ENCODE measurements around the gene CACNA2D3. TPM values are rescaled to one million over a fixed set of nuclear protein-coding genes. Genes with fewer than 3 reads are reported as not detected.

The CACNA2D3 gene
- total RNA-seq, 1 donor from 2014 or later, result 2.5 TPM

DNA sequence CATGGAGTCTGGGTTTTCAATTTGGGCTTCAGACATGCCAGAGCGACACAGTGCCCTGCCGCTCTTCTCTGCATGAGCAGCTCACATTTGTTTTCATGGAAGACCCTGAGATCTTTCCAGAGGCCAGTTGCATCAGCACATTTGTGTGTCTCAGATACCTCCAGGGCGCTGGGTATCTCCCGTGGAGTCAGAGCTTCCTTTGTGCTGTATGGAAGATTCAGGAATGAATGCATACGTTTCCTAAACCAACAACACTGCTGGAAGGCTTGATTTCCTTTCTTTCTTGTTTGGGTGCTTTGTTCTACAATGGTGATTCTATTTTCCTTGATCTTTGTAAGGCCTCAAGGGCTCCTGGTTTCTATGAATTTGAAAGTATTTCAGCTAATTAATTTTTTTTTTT, 106.5 kb downstream of the CACNA2D3 start:
- no peaks in the 10 kb centered on the region for H3K36me3 Mint-ChIP-seq
- no peaks in the 10 kb centered on the region for H3K9me3 Mint-ChIP-seq
- no peak overlapping the region for H3K4me3 Mint-ChIP-seq
- peaks cover 15% of the 10 kb centered on the region for H3K27me3 Mint-ChIP-seq
- no peak overlapping the region for H3K27ac Mint-ChIP-seq
- no peaks in the 10 kb centered on the region for H3K4me1 Mint-ChIP-seq (ENCODE audit: unreplicated experiment)
- DNase-seq (ENCODE audit: extremely low spot score, unreplicated experiment), result no peak
- TF ChIP-seq, protein P1, sequence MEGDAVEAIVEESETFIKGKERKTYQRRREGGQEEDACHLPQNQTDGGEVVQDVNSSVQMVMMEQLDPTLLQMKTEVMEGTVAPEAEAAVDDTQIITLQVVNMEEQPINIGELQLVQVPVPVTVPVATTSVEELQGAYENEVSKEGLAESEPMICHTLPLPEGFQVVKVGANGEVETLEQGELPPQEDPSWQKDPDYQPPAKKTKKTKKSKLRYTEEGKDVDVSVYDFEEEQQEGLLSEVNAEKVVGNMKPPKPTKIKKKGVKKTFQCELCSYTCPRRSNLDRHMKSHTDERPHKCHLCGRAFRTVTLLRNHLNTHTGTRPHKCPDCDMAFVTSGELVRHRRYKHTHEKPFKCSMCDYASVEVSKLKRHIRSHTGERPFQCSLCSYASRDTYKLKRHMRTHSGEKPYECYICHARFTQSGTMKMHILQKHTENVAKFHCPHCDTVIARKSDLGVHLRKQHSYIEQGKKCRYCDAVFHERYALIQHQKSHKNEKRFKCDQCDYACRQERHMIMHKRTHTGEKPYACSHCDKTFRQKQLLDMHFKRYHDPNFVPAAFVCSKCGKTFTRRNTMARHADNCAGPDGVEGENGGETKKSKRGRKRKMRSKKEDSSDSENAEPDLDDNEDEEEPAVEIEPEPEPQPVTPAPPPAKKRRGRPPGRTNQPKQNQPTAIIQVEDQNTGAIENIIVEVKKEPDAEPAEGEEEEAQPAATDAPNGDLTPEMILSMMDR (conservative IDR thresholded peaks at IDR 0.05), result no peak

DNA sequence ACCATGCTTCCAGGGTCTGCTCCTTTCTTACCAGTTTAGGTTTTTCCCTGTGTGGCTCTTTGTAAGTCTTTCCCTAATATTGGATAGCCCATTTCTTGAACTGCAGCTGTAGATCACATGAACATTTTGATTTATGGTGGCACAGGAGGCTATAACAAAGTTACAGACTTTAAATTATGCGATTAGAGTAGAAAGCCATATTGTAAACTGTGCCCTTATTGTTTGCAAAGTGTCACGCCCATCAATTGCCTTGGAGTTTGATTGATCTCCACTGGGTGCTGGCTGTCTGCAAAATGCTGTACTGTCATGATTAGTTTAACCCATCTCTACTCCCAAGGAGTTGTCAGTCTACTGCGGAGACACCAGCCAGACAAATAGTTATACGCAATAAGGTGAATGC, 110.3 kb downstream of the CACNA2D3 start:
- no peak overlapping the region for H3K27ac Mint-ChIP-seq
- H3K4me3 Mint-ChIP-seq, result no peak overlapping the region
- H3K36me3 Mint-ChIP-seq, result no peaks in the 10 kb centered on the region
- H3K27me3 Mint-ChIP-seq, result peaks cover 25% of the 10 kb centered on the region
- H3K4me1 Mint-ChIP-seq (ENCODE audit: unreplicated experiment), result no peaks in the 10 kb centered on the region
- H3K9me3 Mint-ChIP-seq, result no peaks in the 10 kb centered on the region
- TF ChIP-seq, protein P1 (conservative IDR thresholded peaks at IDR 0.05), result no peak
- DNase-seq (ENCODE audit: extremely low spot score, unreplicated experiment), result no peak

DNA sequence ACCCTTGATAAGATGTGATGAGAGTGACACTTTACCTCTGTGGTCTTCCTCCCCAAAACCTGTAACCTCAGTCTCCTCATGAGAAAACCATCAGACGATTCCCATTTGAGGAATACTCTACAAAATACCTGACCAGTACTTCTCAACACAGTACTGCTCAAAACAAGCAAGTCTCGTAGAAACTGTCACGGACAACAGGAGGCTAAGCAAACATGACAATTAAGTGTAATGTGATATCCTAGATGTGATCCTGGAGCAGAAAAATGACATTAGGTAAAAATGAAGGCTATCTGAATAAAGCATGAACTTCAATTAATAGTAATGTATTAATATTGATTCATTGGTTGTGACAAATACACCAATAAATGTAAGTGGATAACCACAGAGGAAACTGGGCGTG, 113.6 kb downstream of the CACNA2D3 start:
- peaks cover 18% of the 10 kb centered on the region for H3K27me3 Mint-ChIP-seq
- TF ChIP-seq, protein P1 (conservative IDR thresholded peaks at IDR 0.05), result no peak
- DNase-seq (ENCODE audit: extremely low spot score, unreplicated experiment), result no peak
- H3K4me3 Mint-ChIP-seq, result no peak overlapping the region
- no peaks in the 10 kb centered on the region for H3K36me3 Mint-ChIP-seq
- H3K4me1 Mint-ChIP-seq (ENCODE audit: unreplicated experiment), result no peaks in the 10 kb centered on the region
- no peaks in the 10 kb centered on the region for H3K9me3 Mint-ChIP-seq
- no peak overlapping the region for H3K27ac Mint-ChIP-seq

DNA sequence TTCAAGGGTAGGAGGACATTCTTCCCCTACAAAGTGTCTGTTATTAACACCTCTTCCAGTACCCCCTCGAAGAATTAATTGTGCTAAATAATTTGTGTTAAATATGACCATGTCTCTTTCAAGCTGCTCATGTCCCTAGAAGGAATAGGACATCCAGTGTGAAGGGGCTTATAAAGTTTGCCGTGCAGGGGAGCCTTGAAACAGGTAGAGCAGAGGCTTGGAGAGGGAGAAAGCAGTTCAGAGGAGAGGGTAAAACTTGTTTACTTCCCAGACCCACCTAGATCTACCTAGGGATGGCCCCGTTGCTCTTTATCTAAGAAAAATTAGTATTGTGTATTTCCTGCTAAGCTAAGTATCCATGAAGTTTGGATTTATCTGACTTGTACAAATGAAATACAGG, 114.8 kb downstream of the CACNA2D3 start:
- H3K4me1 Mint-ChIP-seq (ENCODE audit: unreplicated experiment), result no peaks in the 10 kb centered on the region
- no peak overlapping the region for H3K4me3 Mint-ChIP-seq
- peaks cover 18% of the 10 kb centered on the region for H3K27me3 Mint-ChIP-seq
- no peak overlapping the region for H3K27ac Mint-ChIP-seq
- H3K9me3 Mint-ChIP-seq, result no peaks in the 10 kb centered on the region
- no peak for DNase-seq (ENCODE audit: extremely low spot score, unreplicated experiment)
- TF ChIP-seq, protein P1 (conservative IDR thresholded peaks at IDR 0.05), result no peak
- no peaks in the 10 kb centered on the region for H3K36me3 Mint-ChIP-seq

DNA sequence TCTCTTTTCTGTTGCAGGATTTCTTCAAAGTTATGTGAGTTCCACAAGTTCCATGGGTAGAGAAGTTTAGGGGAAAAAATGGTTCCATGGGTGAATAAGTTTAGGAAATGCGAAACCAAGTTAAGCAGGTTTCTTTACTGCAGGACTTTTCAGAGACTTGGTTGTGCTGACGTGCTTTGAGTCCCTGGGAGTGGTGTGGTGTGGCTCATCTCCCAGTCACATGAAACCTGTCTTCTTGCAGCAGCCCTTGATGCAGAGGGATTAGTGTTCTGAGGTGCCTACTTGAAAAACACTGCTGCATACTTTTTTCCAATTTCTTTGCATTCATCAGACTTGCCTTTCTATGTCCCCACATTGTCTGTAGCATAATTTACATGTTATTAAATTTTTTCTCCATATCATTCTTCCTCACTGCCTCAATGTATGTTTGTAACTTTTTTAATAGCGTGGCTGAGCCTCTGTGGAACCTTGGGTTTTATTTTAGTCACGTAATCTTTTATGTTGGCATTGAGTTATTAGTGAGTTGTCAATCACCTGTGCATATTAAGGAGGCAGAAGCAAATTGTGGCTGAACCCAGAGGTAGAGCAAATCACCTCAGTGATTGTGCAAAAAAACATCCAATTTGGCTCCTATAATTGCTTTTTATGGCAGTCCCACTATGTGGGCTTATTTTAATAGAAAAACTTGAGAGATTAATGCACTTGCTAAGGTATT, 115.6 kb downstream of the CACNA2D3 start:
- no peaks in the 10 kb centered on the region for H3K9me3 Mint-ChIP-seq
- peaks cover 13% of the 10 kb centered on the region for H3K27me3 Mint-ChIP-seq
- H3K4me1 Mint-ChIP-seq (ENCODE audit: unreplicated experiment), result no peaks in the 10 kb centered on the region
- no peak overlapping the region for H3K27ac Mint-ChIP-seq
- TF ChIP-seq, protein P1 (conservative IDR thresholded peaks at IDR 0.05), result no peak
- no peak overlapping the region for H3K4me3 Mint-ChIP-seq
- DNase-seq (ENCODE audit: extremely low spot score, unreplicated experiment), result no peak
- no peaks in the 10 kb centered on the region for H3K36me3 Mint-ChIP-seq
